Activated CD4-positive, alpha-beta memory T cell treated with anti-CD3 and anti-CD28 coated beads, Interleukin-2, amount 10 ng/mL, durations not matched to agents 7 days and 5 days (primary cell): Measurements from ENCODE around the gene WFDC5. TPM values are rescaled to one million over a fixed set of nuclear protein-coding genes. Genes with fewer than 3 reads are reported as not detected.
"Not testable (repeated sequence)": the region's sequence is repeated elsewhere in the genome, so short reads cannot be mapped to it uniquely, and the experiment has no call there.

Experiments used
- CTCF ChIA-PET: fragments of 350-600 bp; sonication (Branson Sonifier 250); formaldehyde crosslinking; loops from one replicate; lab custom pipeline; 2021; ENCODE audit warnings: antibody characterized with exemption, inconsistent platforms; lab: Charles Lee
- POLR2A ChIA-PET: fragments of 350-600 bp; sonication (Branson Sonifier 250); formaldehyde crosslinking; loops from one replicate; lab custom pipeline; 2021; ENCODE audit warnings: antibody characterized with exemption; lab: Charles Lee
- DNase-seq: peaks from one replicate; pipeline ENCODE4 v3.0.0-alpha.2; 2020
- H3K27ac Mint-ChIP-seq: one replicate; pipeline ENCODE4 v1.8.0; 2021; ENCODE audit warnings: mild to moderate bottlenecking, mixed read lengths
- H3K27me3 Mint-ChIP-seq: one replicate; pipeline ENCODE4 v1.8.0; 2021; ENCODE audit warnings: mixed read lengths
- H3K36me3 Mint-ChIP-seq: one replicate; pipeline ENCODE4 v1.8.0; 2021; ENCODE audit warnings: low read depth, mixed read lengths
- H3K4me1 Mint-ChIP-seq: one replicate; pipeline ENCODE4 v1.8.0; 2021; ENCODE audit warnings: mixed read lengths
- H3K4me3 Mint-ChIP-seq: one replicate; pipeline ENCODE4 v1.8.0; 2021; ENCODE audit warnings: mild to moderate bottlenecking, mixed read lengths
- H3K9me3 Mint-ChIP-seq: one replicate; pipeline ENCODE4 v1.8.0; 2021; ENCODE audit warnings: mixed read lengths
- total RNA-seq, 2 experiments: library from RNA; stranded (reverse); gene quantifications; one replicate each; pipeline ENCODE4 v1.2.3, GENCODE V29; 2021

WFDC5 gene, protein sequence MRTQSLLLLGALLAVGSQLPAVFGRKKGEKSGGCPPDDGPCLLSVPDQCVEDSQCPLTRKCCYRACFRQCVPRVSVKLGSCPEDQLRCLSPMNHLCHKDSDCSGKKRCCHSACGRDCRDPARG
- total RNA-seq = under 1 TPM; 0.63 to 0.73 TPM

- no peak for DNase-seq
- H3K27me3 Mint-ChIP-seq = peaks cover 23% of the 10 kb centered on the region
- POLR2A ChIA-PET = no interaction called here
- H3K9me3 Mint-ChIP-seq = no peaks in the 10 kb centered on the region
- H3K27ac Mint-ChIP-seq = no peak within 1 kb of the TSS
- H3K4me3 Mint-ChIP-seq = no peak within 1 kb of the TSS
- CTCF ChIA-PET = interaction anchor here (1.4 to 1.5 kb wide), 2 partner anchors 8 to 19 kb away, joined by 4 to 5 read pairs; no protein-coding TSS in a partner anchor
- no peaks in the 10 kb centered on the region for H3K36me3 Mint-ChIP-seq
- peaks cover 4% of the 10 kb centered on the region for H3K4me1 Mint-ChIP-seq
Observed at GRCh38 chr20:45114465-45115385, at the start of gene WFDC5. Gene WFDC5, minus strand, starts transcription at chr20:45115174. Its CDS starts 91 bp downstream, at chr20:45115083.

DNA sequence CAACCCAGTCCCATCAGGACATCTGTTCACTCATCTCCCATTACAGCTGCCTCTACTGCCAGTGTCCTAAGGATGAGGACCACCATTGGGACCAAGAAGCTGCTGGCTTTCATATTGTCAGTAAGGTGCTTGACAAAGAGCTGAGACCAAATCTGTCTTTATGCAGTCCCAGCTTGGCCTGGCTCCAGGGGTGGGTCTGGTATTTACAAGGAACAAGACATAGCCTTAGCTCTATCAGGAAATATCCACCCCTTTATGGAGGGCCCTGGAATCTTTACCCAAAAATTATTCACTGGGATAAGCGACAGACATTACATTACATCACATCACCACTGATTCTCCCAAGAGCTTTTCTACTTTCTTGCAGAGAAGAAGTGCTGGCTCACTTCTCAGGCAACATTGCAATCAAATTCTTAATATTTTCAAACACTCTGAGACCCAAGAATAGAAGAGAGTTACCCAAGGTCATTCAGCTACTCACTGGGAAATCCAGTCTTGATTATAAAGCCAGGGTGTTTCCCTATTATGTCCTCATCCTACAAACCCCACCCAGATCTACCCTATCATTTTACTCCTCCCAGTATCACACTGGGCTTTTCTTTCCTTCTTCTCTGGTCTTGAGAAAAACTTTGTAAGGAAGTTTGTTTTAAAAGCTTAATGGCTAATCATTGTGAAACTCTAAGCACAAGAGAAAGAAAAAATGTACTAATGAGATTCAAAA is 48.3 kb upstream of the WFDC5 start:
- Mint-ChIP-seq H3K4me1 (no peaks in the 10 kb centered on the region), H3K27ac (no peak overlapping the region), H3K36me3 (no peaks in the 10 kb centered on the region), H3K27me3 (peaks cover 56% of the 10 kb centered on the region), H3K9me3 (no peaks in the 10 kb centered on the region), H3K4me3 (no peak overlapping the region)
- DNase-seq = no peak
- CTCF ChIA-PET = no interaction called here
- POLR2A ChIA-PET = no interaction called here

GRCh38 chr20:45157962-45158361 is 43.0 kb upstream of the WFDC5 start:
- no peak overlapping the region for H3K4me3 Mint-ChIP-seq
- H3K27ac Mint-ChIP-seq = no peak overlapping the region
- no peaks in the 10 kb centered on the region for H3K9me3 Mint-ChIP-seq
- no peak for DNase-seq
- POLR2A ChIA-PET = interaction anchor here (1.2 kb wide), 1 partner anchor 12 kb away, joined by 3 read pairs; no protein-coding TSS in a partner anchor
- no peaks in the 10 kb centered on the region for H3K4me1 Mint-ChIP-seq
- CTCF ChIA-PET = interaction anchor here (0.7 kb wide), 1 partner anchor 136 kb away, joined by 3 read pairs; no protein-coding TSS in a partner anchor
- H3K36me3 Mint-ChIP-seq = no peaks in the 10 kb centered on the region
- peaks cover 41% of the 10 kb centered on the region for H3K27me3 Mint-ChIP-seq

GRCh38 chr20:45156713-45157112 is 41.7 kb upstream of the WFDC5 start:
- no peaks in the 10 kb centered on the region for H3K9me3 Mint-ChIP-seq
- POLR2A ChIA-PET = no interaction called here
- H3K36me3 Mint-ChIP-seq = no peaks in the 10 kb centered on the region
- peaks cover 41% of the 10 kb centered on the region for H3K27me3 Mint-ChIP-seq
- H3K4me1 Mint-ChIP-seq = no peaks in the 10 kb centered on the region
- CTCF ChIA-PET = no interaction called here
- H3K4me3 Mint-ChIP-seq = no peak overlapping the region
- DNase-seq = no peak
- H3K27ac Mint-ChIP-seq = no peak overlapping the region

- POLR2A ChIA-PET, H3K9me3 Mint-ChIP-seq, H3K4me3 Mint-ChIP-seq, H3K27ac Mint-ChIP-seq, DNase-seq, CTCF ChIA-PET, H3K36me3 Mint-ChIP-seq, H3K4me1 Mint-ChIP-seq: not testable (repeated sequence)
- peaks cover 35% of the 10 kb centered on the region for H3K27me3 Mint-ChIP-seq
Observed at GRCh38 chr20:45154794-45155193, 39.8 kb upstream of the WFDC5 start.

DNA sequence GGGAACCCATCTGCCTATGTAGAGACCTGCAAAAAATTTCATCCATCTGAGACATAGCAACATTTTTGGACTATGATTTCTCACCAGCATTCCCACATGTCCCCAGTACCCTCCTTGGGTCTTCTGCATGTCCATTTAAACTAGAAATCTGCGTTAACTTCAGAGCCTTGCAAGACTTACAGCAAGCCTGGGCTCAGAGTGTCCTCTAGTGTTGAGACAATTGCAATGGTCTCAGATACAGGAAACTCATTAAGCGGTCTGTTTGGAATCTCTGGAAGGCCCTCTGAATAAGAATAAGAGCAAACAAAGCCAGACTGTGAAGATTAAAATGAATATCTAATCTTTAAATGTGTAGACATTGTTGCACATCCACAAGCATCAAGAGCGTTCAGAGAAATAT is 39.2 kb upstream of the WFDC5 start:
- Mint-ChIP-seq H3K36me3 (no peaks in the 10 kb centered on the region), H3K27ac (no peak overlapping the region), H3K4me3 (no peak overlapping the region), H3K9me3 (no peaks in the 10 kb centered on the region), H3K4me1 (no peaks in the 10 kb centered on the region), H3K27me3 (peaks cover 38% of the 10 kb centered on the region)
- POLR2A ChIA-PET = no interaction called here
- CTCF ChIA-PET = no interaction called here
- DNase-seq = no peak

DNA sequence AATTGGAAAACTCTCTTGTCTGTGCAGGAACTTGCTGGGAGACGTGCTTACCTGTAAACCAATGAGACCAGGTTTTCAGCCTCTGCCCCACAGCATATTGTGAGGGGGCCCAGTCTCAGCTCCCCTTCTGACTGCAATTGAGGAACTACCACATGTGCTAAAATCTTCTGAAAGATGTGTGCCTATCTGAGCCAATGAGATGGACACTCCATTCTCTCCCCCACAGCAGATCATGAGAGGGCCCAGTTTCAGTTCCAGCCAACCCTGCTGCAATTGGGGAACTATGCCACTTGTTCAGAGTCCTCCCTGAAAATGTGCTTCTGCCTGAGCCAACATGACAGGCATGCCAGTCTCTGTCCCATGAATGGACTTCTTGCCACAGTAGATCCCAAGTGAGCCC is 38.8 kb upstream of the WFDC5 start:
- DNase-seq = no peak
- POLR2A ChIA-PET = no interaction called here
- CTCF ChIA-PET = no interaction called here
- no peaks in the 10 kb centered on the region for H3K36me3 Mint-ChIP-seq
- H3K4me3 Mint-ChIP-seq = no peak overlapping the region
- peaks cover 35% of the 10 kb centered on the region for H3K27me3 Mint-ChIP-seq
- no peaks in the 10 kb centered on the region for H3K9me3 Mint-ChIP-seq
- H3K27ac Mint-ChIP-seq = no peak overlapping the region
- H3K4me1 Mint-ChIP-seq = no peaks in the 10 kb centered on the region

- no peaks in the 10 kb centered on the region for H3K9me3 Mint-ChIP-seq
- no peak overlapping the region for H3K27ac Mint-ChIP-seq
- peaks cover 32% of the 10 kb centered on the region for H3K27me3 Mint-ChIP-seq
- ChIA-PET CTCF (interaction anchor here (1.7 kb wide), 1 partner anchor 140 kb away, joined by 4 read pairs; no protein-coding TSS in a partner anchor), POLR2A (no interaction called here)
- no peak overlapping the region for H3K4me3 Mint-ChIP-seq
- no peaks in the 10 kb centered on the region for H3K36me3 Mint-ChIP-seq
- H3K4me1 Mint-ChIP-seq = no peaks in the 10 kb centered on the region
- no peak for DNase-seq
Observed at GRCh38 chr20:45153147-45153546, 38.2 kb upstream of the WFDC5 start.

DNA sequence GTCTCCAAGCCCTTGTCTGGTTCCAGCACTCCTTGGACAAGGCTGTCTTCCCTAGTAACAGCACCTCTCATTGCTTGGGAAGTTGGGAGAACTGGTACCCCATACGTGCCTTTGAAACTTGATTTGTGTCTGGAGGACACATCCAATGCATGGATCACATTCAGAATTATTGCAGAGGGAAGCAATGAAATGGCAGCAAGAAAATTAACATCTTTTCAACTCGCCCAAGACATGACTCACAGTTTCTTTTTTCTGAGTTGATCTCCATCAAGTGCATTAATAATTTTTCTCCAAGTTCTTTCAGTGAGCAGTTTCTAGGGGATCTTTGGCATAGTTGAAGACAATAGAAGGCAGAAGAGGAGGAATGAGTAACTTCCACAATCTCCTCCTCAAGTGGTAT is 37.4 kb upstream of the WFDC5 start:
- DNase-seq = no peak
- Mint-ChIP-seq H3K27ac (no peak overlapping the region), H3K4me1 (no peaks in the 10 kb centered on the region), H3K36me3 (no peaks in the 10 kb centered on the region), H3K4me3 (no peak overlapping the region), H3K9me3 (no peaks in the 10 kb centered on the region), H3K27me3 (peaks cover 33% of the 10 kb centered on the region)
- CTCF ChIA-PET = interaction anchor here (1.7 kb wide), 1 partner anchor 141 kb away, joined by 4 read pairs; no protein-coding TSS in a partner anchor
- POLR2A ChIA-PET = no interaction called here

GRCh38 chr20:45149062-45149461 is 34.1 kb upstream of the WFDC5 start:
- no peaks in the 10 kb centered on the region for H3K9me3 Mint-ChIP-seq
- H3K4me3 Mint-ChIP-seq = no peak overlapping the region
- DNase-seq = no peak
- ChIA-PET POLR2A (no interaction called here), CTCF (no interaction called here)
- no peak overlapping the region for H3K27ac Mint-ChIP-seq
- H3K36me3 Mint-ChIP-seq = no peaks in the 10 kb centered on the region
- H3K4me1 Mint-ChIP-seq = no peaks in the 10 kb centered on the region
- peaks cover 40% of the 10 kb centered on the region for H3K27me3 Mint-ChIP-seq

DNA sequence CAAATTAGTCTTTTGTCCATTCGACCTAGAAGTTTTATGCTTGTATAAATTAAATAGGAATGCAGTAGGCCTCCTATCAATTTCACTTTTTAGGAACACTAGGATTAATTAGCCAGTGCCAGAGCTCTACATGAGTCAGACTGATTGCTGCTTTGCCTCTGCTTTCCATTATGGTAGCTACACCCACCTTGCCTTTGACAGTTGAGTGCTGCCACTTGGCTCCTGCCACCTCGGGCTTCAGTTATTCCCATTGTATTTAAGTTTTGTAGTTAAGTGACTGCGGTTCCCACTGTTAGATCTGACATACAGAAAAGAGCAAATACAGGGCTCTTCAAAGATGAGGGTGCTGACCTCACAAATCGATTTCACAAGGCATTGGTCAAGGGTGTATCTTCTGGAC is 25.9 kb upstream of the WFDC5 start:
- CTCF ChIA-PET = no interaction called here
- peaks cover 12% of the 10 kb centered on the region for H3K27me3 Mint-ChIP-seq
- H3K4me1 Mint-ChIP-seq = no peaks in the 10 kb centered on the region
- no peak for DNase-seq
- H3K4me3 Mint-ChIP-seq = no peak overlapping the region
- no peaks in the 10 kb centered on the region for H3K9me3 Mint-ChIP-seq
- H3K36me3 Mint-ChIP-seq = no peaks in the 10 kb centered on the region
- POLR2A ChIA-PET = no interaction called here
- no peak overlapping the region for H3K27ac Mint-ChIP-seq

DNA sequence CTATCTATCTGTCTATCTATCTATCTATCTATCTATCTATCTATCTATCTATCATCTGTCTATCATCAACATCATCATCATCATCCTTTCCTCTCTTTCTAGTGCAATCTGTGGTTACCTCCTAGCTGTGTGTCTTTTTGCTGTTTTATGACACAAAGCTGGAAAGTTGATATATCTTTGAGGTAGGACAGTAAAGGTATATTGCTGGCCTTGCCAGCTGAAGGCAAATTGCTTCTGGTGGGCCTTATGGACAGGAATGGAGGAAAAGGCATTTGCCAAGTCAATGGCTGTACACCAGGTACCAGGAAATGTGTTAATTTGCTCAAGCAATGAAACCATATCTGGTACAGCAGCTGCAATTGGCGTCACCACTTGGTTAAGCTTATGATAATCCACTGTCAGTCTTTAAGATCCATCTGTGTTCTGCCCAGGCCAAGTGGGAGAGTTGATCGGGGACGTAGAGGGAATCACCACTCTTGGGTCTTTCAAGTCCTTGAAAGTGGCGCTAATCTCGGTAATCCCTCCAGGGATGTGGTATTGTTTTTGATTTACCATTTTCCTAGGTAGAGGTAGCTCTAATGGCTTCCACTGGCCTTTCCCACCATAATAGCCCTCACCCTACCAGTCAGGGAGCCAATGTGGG is 24.9 kb upstream of the WFDC5 start:
- not testable (repeated sequence) for H3K9me3 Mint-ChIP-seq, H3K4me1 Mint-ChIP-seq, H3K27me3 Mint-ChIP-seq, H3K27ac Mint-ChIP-seq, H3K36me3 Mint-ChIP-seq, H3K4me3 Mint-ChIP-seq, DNase-seq
- CTCF ChIA-PET = interaction anchor here (0.8 to 2.3 kb wide), 10 partner anchors 27 to 631 kb away, joined by 3 to 17 read pairs (median 4); no protein-coding TSS in a partner anchor
- POLR2A ChIA-PET = interaction anchor here (1.3 kb wide), 1 partner anchor 42 kb away, joined by 4 read pairs; no protein-coding TSS in a partner anchor
